ENCODE results near the gene TIMM44.

DNA sequence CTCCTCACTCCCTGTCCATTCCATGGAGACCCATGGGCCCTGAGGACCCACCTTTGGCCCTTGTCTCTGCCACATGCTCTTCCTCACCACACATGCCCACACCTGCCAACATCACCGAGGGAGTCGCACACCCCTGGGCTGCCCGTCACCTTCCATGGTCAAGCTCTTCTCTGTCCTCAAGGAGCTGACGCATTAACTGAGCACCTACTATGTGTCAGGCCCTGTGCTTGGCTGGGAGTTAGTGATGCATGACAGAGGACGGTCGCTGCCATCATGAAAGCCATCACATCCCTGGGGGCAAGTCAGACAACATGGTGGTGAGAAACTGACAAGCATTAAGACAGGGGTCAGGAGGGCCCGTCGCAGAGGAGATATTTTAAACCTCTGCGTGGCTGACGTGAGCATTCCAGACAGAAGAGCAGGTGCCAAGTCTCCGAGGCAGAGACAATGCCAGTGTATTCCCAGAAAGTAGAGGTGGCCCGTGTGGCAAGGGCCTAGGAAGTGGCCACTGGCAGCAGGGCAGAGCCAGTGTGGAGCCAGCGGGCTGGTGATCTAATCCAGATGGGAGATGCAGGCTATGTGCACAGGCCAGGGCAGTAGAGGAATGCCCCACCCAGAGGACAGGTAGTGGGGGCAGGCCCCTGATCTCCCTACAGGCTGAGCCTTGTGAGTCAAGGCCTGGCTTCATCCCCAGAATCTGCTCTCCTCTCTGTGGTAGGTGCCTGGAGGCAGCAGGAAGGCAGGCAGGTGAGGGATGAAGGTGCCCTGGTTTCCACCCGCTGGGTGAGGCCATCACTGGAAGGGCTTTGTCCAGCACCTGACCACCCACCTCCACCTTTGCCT is 40.8 kb upstream of the TIMM44 start:
- TF ChIP-seq, protein P1, sequence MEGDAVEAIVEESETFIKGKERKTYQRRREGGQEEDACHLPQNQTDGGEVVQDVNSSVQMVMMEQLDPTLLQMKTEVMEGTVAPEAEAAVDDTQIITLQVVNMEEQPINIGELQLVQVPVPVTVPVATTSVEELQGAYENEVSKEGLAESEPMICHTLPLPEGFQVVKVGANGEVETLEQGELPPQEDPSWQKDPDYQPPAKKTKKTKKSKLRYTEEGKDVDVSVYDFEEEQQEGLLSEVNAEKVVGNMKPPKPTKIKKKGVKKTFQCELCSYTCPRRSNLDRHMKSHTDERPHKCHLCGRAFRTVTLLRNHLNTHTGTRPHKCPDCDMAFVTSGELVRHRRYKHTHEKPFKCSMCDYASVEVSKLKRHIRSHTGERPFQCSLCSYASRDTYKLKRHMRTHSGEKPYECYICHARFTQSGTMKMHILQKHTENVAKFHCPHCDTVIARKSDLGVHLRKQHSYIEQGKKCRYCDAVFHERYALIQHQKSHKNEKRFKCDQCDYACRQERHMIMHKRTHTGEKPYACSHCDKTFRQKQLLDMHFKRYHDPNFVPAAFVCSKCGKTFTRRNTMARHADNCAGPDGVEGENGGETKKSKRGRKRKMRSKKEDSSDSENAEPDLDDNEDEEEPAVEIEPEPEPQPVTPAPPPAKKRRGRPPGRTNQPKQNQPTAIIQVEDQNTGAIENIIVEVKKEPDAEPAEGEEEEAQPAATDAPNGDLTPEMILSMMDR (IDR thresholded peaks at IDR 0.05) = no peak
- no peak for TF ChIP-seq POLR2A (IDR thresholded peaks at IDR 0.05)

Measured in testis (tissue), 2 donors.